GM21367 (cell line): ENCODE measurements around the gene CCSER1.
A peak's percentile ranks its signal among the peaks of the same experiment; 100 is the strongest.
"Not testable (repeated sequence)": the region's sequence is repeated elsewhere in the genome, so short reads cannot be mapped to it uniquely, and the experiment has no call there.

ENCODE experiments used
- ATAC-seq: cut with Tn5 transposase; IDR thresholded peaks from one replicate; pipeline ENCODE4 v1.9.1; 2021; ENCODE audit not compliant: unreplicated experiment

CCSER1 gene

GRCh38 chr4:90798948-90799347 lies 671.8 kb downstream of the CCSER1 start:
- ATAC-seq, result no peak

GRCh38 chr4:90799895-90800294 lies 672.7 kb downstream of the CCSER1 start:
- ATAC-seq, result no peak

- ATAC-seq, result no peak
These were observed 688.4 kb downstream of the CCSER1 start for GRCh38 chr4:90815569-90815968.

GRCh38 chr4:90816754-90817153 lies 689.6 kb downstream of the CCSER1 start:
- no peak for ATAC-seq

- peak; percentile 49 for ATAC-seq
These were observed 697.3 kb downstream of the CCSER1 start for GRCh38 chr4:90824266-90825150.

GRCh38 chr4:90825849-90826248 lies 698.7 kb downstream of the CCSER1 start:
- ATAC-seq, result no peak

- ATAC-seq, result no peak
These were observed 706.5 kb downstream of the CCSER1 start for GRCh38 chr4:90833706-90834105.

- ATAC-seq, result no peak
These were observed 710.0 kb downstream of the CCSER1 start for GRCh38 chr4:90837241-90837640.

- ATAC-seq, result not testable (repeated sequence)
These were observed 711.7 kb downstream of the CCSER1 start for GRCh38 chr4:90838859-90839258.

- no peak for ATAC-seq
These were observed 713.1 kb downstream of the CCSER1 start for GRCh38 chr4:90840291-90840690.

- no peak for ATAC-seq
These were observed 713.6 kb downstream of the CCSER1 start for GRCh38 chr4:90840828-90841227.

- no peak for ATAC-seq
These were observed 714.5 kb downstream of the CCSER1 start for GRCh38 chr4:90841676-90842075.

GRCh38 chr4:90842960-90843359 lies 715.8 kb downstream of the CCSER1 start:
- ATAC-seq, result peak; percentile 85

GRCh38 chr4:90844241-90844640 lies 717.0 kb downstream of the CCSER1 start:
- no peak for ATAC-seq

GRCh38 chr4:90845777-90846176 lies 718.6 kb downstream of the CCSER1 start:
- no peak for ATAC-seq

GRCh38 chr4:90852237-90852636 lies 725.0 kb downstream of the CCSER1 start:
- ATAC-seq, result no peak

- no peak for ATAC-seq
These were observed 727.9 kb downstream of the CCSER1 start for GRCh38 chr4:90855111-90855510.

- ATAC-seq, result no peak
These were observed 730.1 kb downstream of the CCSER1 start for GRCh38 chr4:90857081-90857820.

GRCh38 chr4:90875791-90876190 lies 748.6 kb downstream of the CCSER1 start:
- ATAC-seq, result no peak

- no peak for ATAC-seq
These were observed 749.1 kb downstream of the CCSER1 start for GRCh38 chr4:90876296-90876695.

GRCh38 chr4:90883519-90883918 lies 756.3 kb downstream of the CCSER1 start:
- ATAC-seq, result peak; percentile 47

GRCh38 chr4:90888571-90888970 lies 761.4 kb downstream of the CCSER1 start:
- ATAC-seq, result no peak
